Stimulated activated CD8-positive, alpha-beta memory T cell treated with anti-CD3 and anti-CD28 coated beads, Interleukin-7, amount 100 ng/mL, for 1 hour (primary cell): Measurements from ENCODE around the gene BRD9.
"Not testable (repeated sequence)": the region's sequence is repeated elsewhere in the genome, so short reads cannot be mapped to it uniquely, and the experiment has no call there.

Experiments
- DNase-seq, 2 donors: peaks; one replicate each; pipeline ENCODE4 v3.0.0-alpha.2; 2020; ENCODE audit warnings: low read depth in 2 of 2

The BRD9 gene

DNA sequence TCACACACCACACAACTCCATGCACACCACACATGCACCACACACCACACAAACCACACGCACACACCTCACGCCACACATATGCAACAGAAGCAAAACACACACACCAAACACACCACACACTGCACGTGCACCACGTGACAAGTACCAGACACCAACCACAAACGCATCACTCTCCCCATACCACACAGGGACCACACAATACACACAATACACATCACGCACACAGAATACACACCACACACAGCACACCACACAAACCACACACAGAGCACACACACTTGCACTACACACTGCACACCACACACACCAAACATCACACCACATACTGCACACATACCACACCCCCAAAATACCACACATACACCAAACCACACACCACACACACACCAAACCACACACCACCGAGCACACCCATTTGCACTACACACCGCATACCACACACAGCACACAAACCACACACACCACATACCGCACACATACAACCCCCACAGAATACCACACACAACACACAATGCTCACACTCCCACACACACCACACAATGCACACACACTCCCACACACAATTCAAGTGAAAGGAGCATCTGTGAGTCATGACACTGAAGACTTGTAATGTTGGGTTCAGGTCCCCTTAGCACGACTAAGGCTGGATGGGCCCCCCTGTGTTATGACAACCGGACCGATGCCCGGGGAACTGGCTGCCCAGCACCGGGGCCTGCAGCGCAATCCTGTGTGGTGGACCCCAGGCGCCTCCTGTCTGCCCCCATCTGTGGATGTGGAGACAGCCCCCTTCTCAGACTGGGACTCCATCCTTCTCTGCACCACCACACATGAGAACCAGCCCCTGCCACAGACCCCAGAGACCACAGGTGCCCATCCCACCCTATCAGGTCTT, 35.8 kb downstream of the BRD9 start:
- no peak for DNase-seq

DNA sequence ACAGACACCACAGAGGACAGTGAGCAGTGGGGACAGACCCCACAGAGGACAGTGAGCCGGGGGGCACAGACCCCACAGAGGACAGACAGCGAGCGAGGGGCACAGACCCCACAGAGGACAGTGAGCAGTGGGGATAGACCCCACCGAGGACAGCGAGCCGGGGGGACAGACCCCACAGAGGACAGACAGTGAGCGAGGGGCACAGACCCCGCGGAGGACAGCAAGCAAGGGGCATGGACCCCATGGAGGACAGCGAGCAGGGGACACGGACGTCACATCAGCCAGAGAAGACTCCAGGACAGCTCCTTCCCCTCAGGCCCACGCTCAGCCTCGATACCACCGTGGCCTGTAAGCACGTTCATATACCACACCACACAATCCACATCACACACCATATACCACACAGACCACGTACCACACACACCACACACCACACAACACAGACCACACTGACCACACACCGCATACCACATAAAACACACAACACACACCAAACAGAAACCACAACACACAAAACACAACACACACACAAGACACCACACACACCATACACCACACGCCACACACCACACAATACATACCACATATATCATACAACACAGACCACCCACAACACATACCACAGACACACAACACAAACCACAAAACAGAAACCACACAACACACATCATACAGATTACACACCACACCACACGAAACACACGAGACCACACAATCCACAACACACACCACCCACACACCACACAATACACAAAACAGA, 36.6 kb downstream of the BRD9 start:
- DNase-seq = no peak

DNA sequence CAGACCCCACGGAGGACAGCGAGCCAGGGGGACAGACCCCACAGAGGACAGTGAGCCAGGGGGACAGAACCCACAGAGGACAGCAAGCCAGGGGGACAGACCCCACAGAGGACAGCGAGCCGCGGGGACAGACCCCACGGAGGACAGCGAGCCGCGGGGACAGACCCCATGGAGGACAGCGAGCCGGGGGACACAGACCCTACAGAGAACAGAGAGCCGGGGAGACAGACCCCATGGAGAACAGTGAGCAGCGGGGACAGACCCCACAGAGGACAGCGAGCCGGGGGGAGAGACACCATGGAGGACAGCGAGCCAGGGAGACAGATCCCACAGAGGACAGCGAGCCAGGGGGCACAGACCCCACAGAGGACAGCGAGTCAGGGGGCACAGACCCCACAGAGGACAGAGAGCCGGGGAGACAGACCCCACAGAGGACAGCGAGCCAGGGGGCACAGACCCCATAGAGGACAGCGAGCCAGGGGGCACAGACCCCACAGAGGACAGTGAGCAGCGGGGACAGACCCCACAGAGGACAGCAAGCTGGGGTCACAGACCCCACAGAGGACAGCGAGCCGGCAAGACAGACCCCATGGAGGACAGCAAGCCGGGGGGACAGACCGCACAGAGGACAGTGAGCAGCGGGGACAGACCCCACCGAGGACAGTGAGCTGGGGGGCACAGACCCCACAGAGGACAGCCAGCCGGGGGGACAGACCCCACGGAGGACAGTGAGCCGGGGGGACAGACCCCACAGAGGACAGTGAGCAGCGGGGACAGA, 37.4 kb downstream of the BRD9 start:
- DNase-seq = no peak

DNA sequence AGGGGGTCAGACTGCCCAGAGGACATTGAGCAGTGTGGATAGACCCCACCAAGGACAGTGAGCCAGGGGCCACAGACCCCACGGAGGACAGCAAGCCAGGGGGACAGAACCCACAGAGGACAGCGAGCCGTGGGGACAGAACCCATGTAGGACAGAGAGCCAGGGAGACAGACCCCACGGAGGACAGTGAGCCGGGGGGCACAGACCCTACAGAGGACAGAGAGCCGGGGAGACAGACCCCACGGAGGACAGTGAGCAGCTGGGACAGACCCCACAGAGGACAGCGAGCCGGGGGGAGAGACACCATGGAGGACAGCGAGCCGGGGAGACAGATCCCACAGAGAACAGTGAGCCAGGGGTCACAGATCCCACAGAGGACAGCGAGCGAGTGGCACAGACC, 38.4 kb downstream of the BRD9 start:
- no peak for DNase-seq

DNA sequence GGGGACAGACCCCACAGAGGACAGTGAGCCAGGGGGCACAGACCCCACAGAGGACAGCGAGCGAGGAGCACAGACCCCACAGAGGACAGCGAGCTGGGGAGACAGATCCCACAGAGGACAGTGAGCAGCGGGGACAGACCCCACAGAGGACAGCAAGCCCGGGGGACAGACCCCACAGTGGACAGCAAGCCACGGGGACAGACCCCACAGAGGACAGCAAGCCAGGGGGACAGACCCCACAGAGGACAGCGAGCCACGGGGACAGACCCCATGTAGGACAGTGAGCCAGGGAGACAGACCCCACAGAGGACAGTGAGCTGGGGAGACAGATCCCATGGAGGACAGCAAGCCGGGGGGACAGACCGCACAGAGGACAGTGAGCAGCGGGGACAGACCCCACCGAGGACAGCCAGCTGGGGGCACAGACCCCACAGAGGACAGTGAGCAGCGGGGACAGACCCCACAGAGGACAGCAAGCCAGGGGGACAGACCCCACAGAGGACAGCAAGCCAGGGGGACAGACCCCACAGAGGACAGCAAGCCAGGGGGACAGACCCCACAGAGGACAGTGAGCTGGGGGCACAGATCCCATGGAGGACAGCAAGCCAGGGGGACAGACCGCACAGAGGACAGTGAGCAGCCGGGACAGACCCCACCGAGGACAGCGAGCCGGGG, 39.0 kb downstream of the BRD9 start:
- DNase-seq = not testable (repeated sequence)

DNA sequence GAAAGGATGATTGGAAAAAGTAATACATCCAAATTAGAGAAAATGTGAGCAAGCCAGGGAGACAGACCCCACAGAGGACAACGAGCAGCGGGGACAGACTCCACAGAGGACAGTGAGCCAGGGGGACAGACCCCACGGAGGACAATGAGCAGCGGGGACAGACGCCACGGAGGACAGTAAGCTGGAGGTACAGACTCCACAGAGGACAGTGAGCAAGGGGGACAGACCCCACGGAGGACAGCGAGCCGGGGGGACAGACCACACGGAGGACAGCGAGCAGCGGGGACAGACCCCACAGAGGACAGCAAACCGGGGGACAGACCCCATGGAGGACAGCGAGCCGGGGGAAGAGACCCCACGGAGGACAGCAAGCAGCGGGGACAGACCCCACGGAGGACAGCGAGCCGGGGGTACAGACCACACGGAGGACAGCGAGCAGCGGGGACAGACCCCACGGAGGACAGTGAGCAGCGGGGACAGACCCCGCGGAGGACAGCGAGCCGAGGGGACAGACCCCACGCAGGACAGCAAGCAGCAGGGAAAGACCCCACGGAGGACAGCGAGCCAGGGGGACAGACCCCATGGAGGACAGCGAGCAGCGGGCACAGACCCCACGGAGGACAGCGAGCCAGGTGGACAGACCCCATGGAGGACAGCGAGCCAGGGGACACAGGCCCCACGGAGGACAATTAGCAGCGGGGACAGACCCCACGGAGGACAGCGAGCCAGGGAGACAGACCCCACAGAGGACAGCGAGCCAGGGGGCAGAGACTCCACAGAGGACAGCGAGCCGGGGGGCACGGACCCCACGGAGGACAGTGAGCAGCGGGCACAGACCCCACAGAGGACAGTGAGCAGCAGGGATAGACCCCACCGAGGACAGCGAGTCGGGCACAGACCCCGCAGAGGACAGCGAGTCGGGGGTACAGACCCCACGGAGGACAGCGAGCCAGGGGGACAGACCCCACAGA, 39.9 kb downstream of the BRD9 start:
- no peak for DNase-seq

DNA sequence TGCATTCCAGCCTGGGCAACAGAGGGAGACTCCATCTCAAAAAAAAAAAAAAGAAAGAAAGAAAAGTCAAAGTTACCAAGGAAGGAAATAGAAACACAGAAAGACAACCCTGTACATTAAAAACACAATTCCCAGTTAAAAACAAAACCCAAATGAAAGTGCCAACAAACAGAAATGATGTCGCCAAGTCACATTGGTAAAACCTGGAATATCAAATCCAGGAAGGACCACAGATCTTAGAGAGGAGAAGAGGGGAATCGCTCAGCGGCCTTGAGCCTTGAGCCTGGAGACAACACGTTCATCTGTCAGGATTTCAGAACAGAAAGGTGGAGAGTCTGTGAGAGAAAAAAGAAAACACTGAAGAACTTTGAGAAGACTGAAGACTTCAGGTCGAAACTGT, 40.6 kb downstream of the BRD9 start:
- DNase-seq = no peak

DNA sequence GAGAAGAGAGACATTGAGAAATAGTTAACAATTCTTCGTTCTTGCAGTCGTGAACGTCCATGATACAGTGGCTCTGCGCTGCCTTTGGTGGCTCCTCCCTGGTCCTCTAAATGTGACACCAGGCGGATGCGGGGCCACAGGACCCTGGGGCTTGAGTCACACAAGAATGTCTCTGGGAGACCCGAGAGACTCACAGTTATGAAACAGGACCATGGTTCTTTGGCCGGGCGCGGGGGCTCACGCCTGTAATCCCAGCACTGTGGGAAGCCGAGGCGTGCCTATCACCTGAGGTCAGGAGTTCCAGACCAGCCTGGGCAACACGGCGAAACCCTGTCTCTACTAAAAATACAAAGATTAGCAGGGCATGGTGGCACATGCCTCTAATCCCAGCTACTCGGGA, 41.0 kb downstream of the BRD9 start:
- no peak for DNase-seq

DNA sequence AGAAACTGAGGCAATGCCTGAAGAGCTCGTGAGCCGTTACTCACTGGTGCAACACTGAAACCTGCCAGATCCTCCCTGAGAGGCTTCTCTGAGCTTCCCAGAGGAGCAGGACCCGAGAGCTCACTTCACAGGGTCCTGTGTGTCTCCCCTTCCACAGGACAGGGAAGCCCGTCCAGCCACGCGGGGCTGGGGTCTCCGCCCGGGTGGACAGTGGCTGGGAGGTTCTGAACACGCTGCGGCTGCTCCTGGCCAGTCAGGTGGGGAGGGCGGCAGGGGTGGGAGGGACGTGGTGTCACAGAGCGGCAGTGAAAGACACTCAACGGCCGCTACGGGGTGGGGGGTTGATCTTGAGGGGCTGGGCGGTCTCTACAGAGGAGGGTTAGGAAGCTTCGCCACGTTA, 41.5 kb downstream of the BRD9 start:
- DNase-seq = no peak

DNA sequence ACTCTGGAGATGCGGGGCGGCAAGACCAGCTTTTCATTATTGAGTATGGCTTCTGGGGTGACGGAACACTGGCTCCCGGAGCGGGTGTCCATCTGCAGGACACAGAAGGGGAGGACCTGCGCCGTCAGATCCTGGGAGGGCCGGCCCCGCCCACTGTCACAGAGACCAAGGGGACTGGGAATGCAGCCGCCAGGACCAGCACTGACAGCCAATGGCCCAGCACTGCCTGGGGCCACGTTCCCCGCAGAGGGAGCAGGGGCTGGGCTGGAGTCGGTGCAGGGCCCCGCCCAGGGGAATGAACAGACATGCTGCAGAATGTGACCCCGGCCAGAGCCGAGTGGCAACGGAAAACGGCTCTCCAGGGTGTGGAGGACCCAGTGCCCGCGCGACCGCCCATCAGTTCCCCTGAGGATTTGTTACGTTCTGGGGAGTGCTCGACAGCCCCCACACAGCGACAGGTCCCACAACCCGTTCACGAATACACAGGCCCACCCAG, 42.0 kb downstream of the BRD9 start, which contains the start of gene ZDHHC11:
TSS of gene ZDHHC11 (minus strand) at position 476 of the 496 bp plus-strand sequence. CDS start at position 92, 384 bp downstream.
- DNase-seq = no peak

DNA sequence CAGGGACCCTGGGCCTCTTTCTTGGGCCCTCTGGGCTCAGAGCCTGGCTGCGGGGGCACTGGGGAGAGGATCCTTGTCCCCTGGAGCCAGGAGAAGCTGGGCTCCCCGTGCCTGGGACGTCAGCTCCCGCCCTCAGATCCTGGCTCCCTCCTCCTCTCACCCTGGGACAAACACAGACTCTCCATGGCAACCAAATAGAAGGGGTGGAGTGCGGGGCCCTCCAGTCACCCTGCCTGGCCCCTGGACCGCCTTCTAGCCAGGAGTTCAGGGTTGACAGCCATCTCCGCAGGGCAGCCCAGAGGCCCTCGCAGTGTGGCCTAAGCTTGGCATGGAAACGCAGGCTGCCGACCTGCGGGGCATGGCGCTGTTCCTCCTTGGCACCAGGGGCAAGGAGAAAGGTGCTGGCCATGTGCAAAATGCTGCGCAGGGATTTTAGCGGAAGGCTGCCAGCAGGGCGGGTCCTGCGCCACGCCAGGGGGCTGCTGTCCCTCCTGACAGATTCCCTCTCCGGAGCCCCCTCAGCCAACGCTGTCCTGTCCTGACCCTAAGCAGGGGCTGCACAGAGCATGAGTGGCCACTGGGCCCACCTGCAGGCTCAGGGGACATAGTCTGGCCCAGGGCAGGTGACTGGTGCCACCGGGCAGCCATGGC, 42.8 kb downstream of the BRD9 start:
- DNase-seq = no peak

DNA sequence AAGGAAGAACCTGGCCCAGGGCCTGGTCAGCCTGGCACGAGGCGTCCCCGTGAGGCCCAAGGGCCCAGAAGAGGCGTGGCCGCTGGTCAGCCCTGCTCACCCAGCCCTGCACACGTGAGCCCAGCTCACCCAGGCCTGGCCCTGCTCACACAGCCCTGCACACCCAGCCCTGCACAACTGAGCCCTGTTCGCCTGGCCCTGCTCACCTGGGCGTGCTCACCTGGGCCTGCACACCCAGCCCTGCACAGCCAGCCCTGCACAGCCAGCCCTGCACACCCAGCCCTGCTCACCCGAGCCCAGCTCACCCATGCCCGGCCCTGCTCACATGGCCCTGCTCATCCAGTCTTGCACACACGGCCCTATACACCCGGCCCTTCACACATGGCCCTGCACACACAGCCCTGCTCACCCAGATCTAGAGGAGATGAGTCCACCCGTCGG, 43.9 kb downstream of the BRD9 start:
- no peak for DNase-seq

DNA sequence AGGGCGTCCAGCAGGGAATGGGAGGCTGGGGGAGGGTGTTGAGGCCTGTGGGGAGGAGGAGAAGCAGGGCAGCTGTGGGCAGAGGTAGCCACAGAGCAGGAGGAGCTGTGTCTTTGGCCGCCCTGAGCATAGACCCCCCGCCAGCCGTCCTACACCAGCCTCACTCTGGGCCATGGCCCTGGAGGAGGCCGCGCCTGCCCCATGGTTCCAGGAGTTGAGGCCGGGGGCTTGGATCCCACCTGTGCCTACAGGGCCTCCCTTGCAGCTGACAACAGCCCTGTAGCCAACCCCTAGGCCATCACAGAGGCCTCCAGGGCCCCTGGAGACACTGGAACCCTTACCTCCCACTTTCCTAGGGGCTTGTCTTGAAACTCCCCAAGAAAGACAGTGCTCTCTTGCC, 44.9 kb downstream of the BRD9 start:
- not testable (repeated sequence) for DNase-seq

DNA sequence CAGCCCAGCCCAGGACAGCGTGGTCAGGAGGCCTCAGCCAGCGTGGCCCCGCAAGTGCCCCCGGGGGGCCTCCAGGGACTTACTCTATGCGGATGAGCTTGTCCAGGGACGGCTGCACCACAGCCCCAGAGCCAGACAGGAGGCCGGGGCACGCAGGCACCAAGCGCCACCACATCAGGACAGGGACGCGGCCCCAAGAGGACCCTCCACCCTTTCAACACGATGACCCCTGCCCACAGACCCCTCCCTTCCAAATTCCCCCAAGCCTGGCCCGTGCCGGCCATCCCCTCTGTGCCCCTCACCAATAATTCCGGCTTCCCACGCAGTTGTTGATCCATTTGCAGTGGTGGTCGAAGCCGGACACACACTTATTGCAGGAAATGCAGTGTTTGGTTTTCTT, 45.4 kb downstream of the BRD9 start:
- not testable (repeated sequence) for DNase-seq

DNA sequence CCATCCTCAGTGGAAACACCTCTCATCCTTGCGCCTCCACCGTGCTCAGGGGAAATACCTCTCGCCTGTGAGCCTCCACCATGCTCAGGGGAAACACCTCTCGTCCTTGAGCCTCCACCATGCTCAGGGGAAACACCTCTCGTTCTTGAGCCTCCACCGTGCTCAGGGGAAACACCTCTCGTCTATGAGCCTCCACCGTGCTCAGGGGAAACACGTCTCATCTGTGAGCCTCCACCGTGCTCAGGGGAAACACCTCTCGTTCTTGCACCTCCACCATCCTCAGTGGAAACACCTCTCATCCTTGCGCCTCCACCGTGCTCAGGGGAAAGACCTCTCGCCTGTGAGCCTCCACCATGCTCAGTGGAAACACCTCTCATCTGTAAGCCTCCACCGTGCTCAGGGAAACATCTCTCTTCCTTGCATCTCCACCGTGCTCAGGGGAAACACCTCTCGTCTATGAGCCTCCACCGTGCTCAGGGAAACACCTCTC, 46.0 kb downstream of the BRD9 start:
- not testable (repeated sequence) for DNase-seq

DNA sequence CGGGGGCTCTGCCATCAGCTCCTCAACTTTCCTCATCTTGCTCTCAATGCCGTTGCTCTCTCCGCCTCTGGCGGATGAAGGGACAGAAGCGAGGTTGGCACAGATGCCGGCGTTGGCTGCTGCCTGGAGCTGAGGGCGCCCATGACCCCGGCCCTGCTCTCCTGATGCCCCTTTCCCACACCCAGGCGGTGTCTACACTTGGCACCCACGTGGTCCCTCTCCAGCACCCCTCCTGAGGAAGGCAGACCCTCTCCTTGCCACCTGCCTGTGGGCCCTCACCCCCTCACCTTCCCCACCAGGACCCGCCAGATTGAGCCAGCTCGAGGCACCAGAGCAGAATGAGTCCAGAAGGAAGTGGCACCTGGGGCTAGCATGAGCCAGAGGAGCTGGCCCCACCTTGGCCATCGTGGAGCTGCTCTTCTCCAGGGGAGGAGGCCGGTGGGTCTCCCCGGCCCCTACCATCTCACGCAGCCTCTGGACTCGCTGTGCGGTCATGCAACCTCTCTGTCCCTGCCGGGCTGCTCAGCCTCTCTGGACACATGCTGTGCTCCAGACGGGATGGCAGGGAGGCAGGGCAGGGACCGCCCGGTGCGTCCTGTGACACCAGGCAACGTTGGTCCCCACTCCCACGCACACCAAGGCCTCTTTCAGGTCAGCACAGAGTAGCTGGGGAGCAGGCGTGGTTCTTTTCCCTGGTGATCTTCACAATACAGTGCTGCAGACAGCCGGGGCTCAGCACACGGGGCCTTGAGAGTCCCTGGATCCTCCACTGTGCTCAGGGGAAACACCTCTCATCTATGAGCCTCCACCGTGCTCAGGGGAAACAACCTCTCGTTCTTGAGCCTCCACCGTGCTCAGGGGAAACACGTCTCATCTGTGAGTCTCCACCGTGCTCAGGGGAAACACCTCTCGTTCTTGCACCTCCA, 46.7 kb downstream of the BRD9 start:
- DNase-seq = not testable (repeated sequence)

DNA sequence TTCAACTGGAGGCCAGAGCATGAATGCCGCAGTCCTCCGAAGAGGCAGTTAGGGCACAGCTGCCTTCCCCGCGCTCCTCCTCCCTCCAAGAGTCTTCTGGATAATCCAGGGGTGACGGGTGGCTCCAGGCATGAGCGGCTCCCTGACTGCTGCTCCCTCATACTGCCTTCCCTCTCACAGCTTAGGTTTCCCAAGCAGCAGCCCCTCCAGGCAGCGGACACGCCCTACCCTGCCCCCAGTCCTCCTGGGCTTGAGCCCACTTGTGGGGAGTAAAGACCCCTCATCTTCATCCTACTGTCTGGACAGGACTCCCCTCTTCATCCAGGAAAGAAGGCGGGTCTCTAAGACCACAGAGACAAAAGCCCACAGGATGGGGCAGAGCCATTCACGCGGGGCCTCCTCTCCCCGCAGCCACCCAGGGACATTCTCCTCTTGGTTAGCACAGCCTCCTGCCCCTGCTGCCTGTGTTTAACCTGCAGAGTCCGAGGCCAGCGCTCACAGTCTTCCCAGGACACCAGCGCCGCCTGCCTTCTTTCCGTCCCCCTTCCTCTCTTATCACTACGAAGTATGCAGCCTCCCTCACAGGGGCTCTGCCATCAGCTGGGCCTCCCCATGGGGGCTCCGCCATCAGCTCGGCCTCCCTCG, 47.4 kb downstream of the BRD9 start:
- DNase-seq = not testable (repeated sequence)

DNA sequence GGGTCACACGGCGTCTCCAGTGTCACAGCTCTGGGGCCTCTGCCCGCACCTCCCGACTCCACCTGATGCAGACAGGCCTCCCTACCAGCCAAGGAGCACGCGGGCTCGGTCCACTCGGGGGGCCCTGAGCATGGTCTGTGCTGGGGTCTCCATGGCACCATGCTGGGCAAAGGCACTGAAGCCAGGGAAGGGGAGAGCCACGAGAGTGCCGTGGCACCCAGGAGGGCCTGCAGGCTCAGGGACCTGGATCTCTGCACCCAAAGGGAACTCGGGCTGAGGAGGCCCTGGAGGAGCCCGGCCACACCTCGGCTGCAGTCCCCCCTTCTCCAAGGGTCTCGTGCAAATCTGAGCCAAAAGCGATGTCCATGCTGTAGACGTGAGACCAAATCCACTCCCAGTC, 48.2 kb downstream of the BRD9 start:
- DNase-seq = not testable (repeated sequence)
